H1 (cell line): ENCODE results near the gene RGS3. TPM values are rescaled to one million over a fixed set of nuclear protein-coding genes. Genes with fewer than 3 reads are reported as not detected.

Experiments
- CTCF ChIA-PET: fragments of 300-600 bp; sonication (Branson Sonifier 250); formaldehyde crosslinking; loops from one replicate; lab custom pipeline; 2021; ENCODE audit not compliant: partially characterized antibody; lab: Charles Lee
- POLR2A ChIA-PET: fragments of 300-600 bp; sonication (Branson Sonifier 250); formaldehyde crosslinking; loops from one replicate; lab custom pipeline; 2021; ENCODE audit warnings: inconsistent platforms; ENCODE audit not compliant: partially characterized antibody; lab: Charles Lee
- DNase-seq, 2 experiments: peaks; one replicate each; pipeline versions ENCODE4 v3.0.0 to v3.0.0-alpha.2; 2010 to 2022; ENCODE audit warnings: low spot score in 2 of 2, low read depth in 1 of 2, mixed read lengths in 1 of 2
- FAIRE-seq: peaks from 2 replicates; lab custom pipeline; 2011; peaks lifted over from hg19 to GRCh38; lab: Jason Lieb, UNC
- H2AFZ ChIP-seq: 2 replicates; pipeline ENCODE4 v1.8.1; 2012; ENCODE audit warnings: low read length, inconsistent platforms
- H2AK5ac ChIP-seq: 2 replicates; pipeline ENCODE4 v1.6.1; 2013; ENCODE audit warnings: low read depth, low read length
- H2BK120ac ChIP-seq: replicated peaks from 2 replicates; pipeline ENCODE3; 2013; ENCODE audit warnings: low read depth, low read length, inconsistent platforms
- H2BK12ac ChIP-seq: 2 replicates; pipeline ENCODE4 v1.6.1; 2013; ENCODE audit warnings: low read depth, low read length
- H2BK15ac ChIP-seq: 2 replicates; pipeline ENCODE4 v1.6.1; 2013; ENCODE audit warnings: low read length
- H2BK20ac ChIP-seq: 2 replicates; pipeline ENCODE4 v1.6.1; 2013; ENCODE audit warnings: low read length
- H2BK5ac ChIP-seq: 2 replicates; pipeline ENCODE4 v1.6.1; 2013; ENCODE audit warnings: low read depth, low read length
- H3K14ac ChIP-seq: 2 replicates; pipeline ENCODE4 v1.6.1; 2013; ENCODE audit warnings: inconsistent platforms; ENCODE audit not compliant: insufficient read length
- H3K18ac ChIP-seq: 2 replicates; pipeline ENCODE4 v1.6.1; 2013; ENCODE audit warnings: low read length; ENCODE audit errors: extremely low read depth
- H3K23ac ChIP-seq: 2 replicates; pipeline ENCODE4 v1.6.1; 2013; ENCODE audit warnings: inconsistent platforms; ENCODE audit not compliant: insufficient read length
- H3K23me2 ChIP-seq: 2 replicates; pipeline ENCODE4 v1.6.1; 2013; ENCODE audit warnings: low read depth, low read length
- H3K27ac ChIP-seq: 2 replicates; pipeline ENCODE4 v1.6.1; 2011; ENCODE audit warnings: low read depth, low read length, inconsistent platforms
- H3K27me3 ChIP-seq, 4 experiments: replicated peaks in 1 of 4; 1 replicate in 1 of 4; 2 replicates in 3 of 4; pipeline versions ENCODE4 v1.6.1 to v1.8.1; 2011 to 2013; ENCODE audit warnings: low read length in 3 of 4, mild to moderate bottlenecking in 3 of 4, inconsistent platforms in 2 of 4, mixed read lengths in 2 of 4, moderate library complexity in 1 of 4; ENCODE audit not compliant: control insufficient read depth in 3 of 4, insufficient read depth in 3 of 4; ENCODE audit errors: extremely low read depth in 1 of 4
- H3K36me3 ChIP-seq, 4 experiments: 2 replicates each; pipeline versions ENCODE4 v1.6.1 to v1.8.1; 2011 to 2013; ENCODE audit warnings: mild to moderate bottlenecking in 4 of 4, low read length in 3 of 4, moderate library complexity in 2 of 4, control low read depth in 1 of 4, inconsistent platforms in 1 of 4; ENCODE audit not compliant: insufficient read depth in 4 of 4, control insufficient read depth in 2 of 4
- H3K4ac ChIP-seq: replicated peaks from 2 replicates; pipeline ENCODE3; 2013; ENCODE audit warnings: low read length, low read depth, mixed read lengths, inconsistent platforms; ENCODE audit not compliant: insufficient read length
- H3K4me1 ChIP-seq, 4 experiments: replicated peaks in 1 of 4; 1 replicate in 1 of 4; 2 replicates in 3 of 4; pipeline versions ENCODE4 v1.6.1 to v1.8.1; 2011 to 2013; ENCODE audit warnings: low read length in 3 of 4, inconsistent platforms in 2 of 4, mixed read lengths in 1 of 4; ENCODE audit not compliant: insufficient read depth in 4 of 4, control insufficient read depth in 3 of 4
- H3K4me2 ChIP-seq, 2 experiments: 2 replicates each; pipeline versions ENCODE4 v1.6.1 to v1.8.1; 2011 to 2013; ENCODE audit warnings: low read depth in 2 of 2, low read length in 2 of 2, control low read depth in 1 of 2, inconsistent platforms in 1 of 2, mild to moderate bottlenecking in 1 of 2; ENCODE audit not compliant: insufficient read depth in 1 of 2
- H3K4me3 ChIP-seq, 4 experiments: fragments of 200-600, 300-600 bp in 1 of 4; sonication (generic), shearing (Covaris generic), sonication (Bioruptor Twin) in 1 of 4; 2 replicates each; pipeline versions ENCODE4 v1.5.1 to v1.8.1; 2011 to 2016; ENCODE audit warnings: low read length in 4 of 4, low read depth in 3 of 4, control low read depth in 2 of 4, inconsistent platforms in 2 of 4, mild to moderate bottlenecking in 2 of 4, mixed read lengths in 1 of 4, moderate library complexity in 1 of 4; ENCODE audit not compliant: insufficient read depth in 2 of 4; ENCODE audit errors: extremely low read depth in 1 of 4
- H3K56ac ChIP-seq: replicated peaks from 2 replicates; pipeline ENCODE3; 2013; ENCODE audit warnings: low read depth, mild to moderate bottlenecking, mixed read lengths, low read length, inconsistent platforms; ENCODE audit not compliant: insufficient read length
- H3K79me1 ChIP-seq: 2 replicates; pipeline ENCODE4 v1.6.1; 2013; ENCODE audit warnings: low read depth, low read length, control low read depth
- H3K79me2 ChIP-seq, 2 experiments: 2 replicates each; pipeline versions ENCODE4 v1.6.1 to v1.8.1; 2012 to 2013; ENCODE audit warnings: low read length in 2 of 2, mild to moderate bottlenecking in 2 of 2, inconsistent platforms in 1 of 2; ENCODE audit not compliant: insufficient read depth in 2 of 2, control insufficient read depth in 1 of 2
- H3K9ac ChIP-seq, 4 experiments: replicated peaks in 1 of 4; 1 replicate in 1 of 4; 2 replicates in 3 of 4; pipeline versions ENCODE4 v1.6.1 to v1.8.1; 2011 to 2013; ENCODE audit warnings: low read depth in 3 of 4, low read length in 3 of 4, control low read depth in 2 of 4, mild to moderate bottlenecking in 2 of 4, moderate library complexity in 2 of 4, inconsistent platforms in 1 of 4; ENCODE audit errors: extremely low read depth in 1 of 4
- H3K9me3 ChIP-seq, 2 experiments: 2 replicates each; pipeline versions ENCODE4 v1.6.1 to v1.8.1; 2012 to 2013; ENCODE audit warnings: mild to moderate bottlenecking in 2 of 2, moderate library complexity in 2 of 2, control low read depth in 1 of 2, inconsistent platforms in 1 of 2, low read depth in 1 of 2, low read length in 1 of 2, mixed read lengths in 1 of 2; ENCODE audit not compliant: insufficient read depth in 2 of 2
- H4K20me1 ChIP-seq, 2 experiments: replicated peaks in 1 of 2; 2 replicates each; pipeline versions ENCODE3 to v1.8.1; 2011 to 2013; ENCODE audit warnings: inconsistent platforms in 2 of 2, low read length in 2 of 2, mild to moderate bottlenecking in 1 of 2; ENCODE audit not compliant: insufficient read depth in 2 of 2, control insufficient read depth in 1 of 2
- H4K5ac ChIP-seq: 2 replicates; pipeline ENCODE4 v1.6.1; 2013; ENCODE audit warnings: low read length, low read depth, mixed read lengths, inconsistent platforms; ENCODE audit not compliant: insufficient read length
- H4K8ac ChIP-seq: 2 replicates; pipeline ENCODE4 v1.8.0; 2013; ENCODE audit warnings: mild to moderate bottlenecking, moderate library complexity, low read length, inconsistent platforms; ENCODE audit not compliant: insufficient read depth; ENCODE audit errors: extremely low read depth
- H4K91ac ChIP-seq: replicated peaks from 2 replicates; pipeline ENCODE3; 2013; ENCODE audit warnings: low read length, mixed read lengths, inconsistent platforms; ENCODE audit not compliant: insufficient read length
- EP300 ChIP-seq, 2 experiments: IDR thresholded peaks; 1 replicate in 1 of 2; 2 replicates in 1 of 2; pipeline ENCODE4 v1.6.1; 2011 to 2012; ENCODE audit warnings: low read depth in 2 of 2, low read length in 2 of 2, mild to moderate bottlenecking in 2 of 2, borderline replicate concordance in 1 of 2, inconsistent platforms in 1 of 2, moderate library complexity in 1 of 2
- NRF1 ChIP-seq: IDR thresholded peaks from 2 replicates; pipeline ENCODE4 v1.6.1; 2011; ENCODE audit warnings: mild to moderate bottlenecking, low read depth, low read length, improper control_type of control experiment
- SP2 ChIP-seq: IDR thresholded peaks from 2 replicates; pipeline ENCODE4 v1.6.1; 2012; ENCODE audit warnings: mild to moderate bottlenecking, low read length, inconsistent platforms
- TCF12 ChIP-seq: IDR thresholded peaks from 2 replicates; pipeline ENCODE4 v1.6.1; 2011; ENCODE audit warnings: low read depth, mild to moderate bottlenecking, low read length
- polyA plus RNA-seq, 7 experiments: library from polyadenylated mRNA; depleted of rRNA in 3 of 7; stranded (reverse) in 5 of 7; unstranded in 2 of 7; fragments of >200 nt in 5 of 7; fragments of 200-250 nt in 2 of 7; gene quantifications; 1 replicate in 5 of 7; 2 replicates in 1 of 7; 4 replicates in 1 of 7; pipeline versions ENCODE4 v1.2.1 to v1.2.3, GENCODE V29; 2011 to 2013; ENCODE audit warnings: missing spikeins in 2 of 7, mixed read lengths in 2 of 7
- total RNA-seq: library from RNA; stranded (reverse); fragmentation: NEBNext Ultra II Directional; extraction: Animal tissue kit (Norgen Biotek cat#: 25700); gene quantifications from 2 replicates; pipeline ENCODE4 v1.2.1, GENCODE V29; 2021
- TF ChIP-seq, protein P1 (sequence below): IDR thresholded peaks from 2 replicates; pipeline ENCODE4 v1.6.1; 2011; ENCODE audit warnings: low read depth, mild to moderate bottlenecking, low read length; ENCODE audit not compliant: insufficient read depth

RGS3 gene
- total and polyA plus RNA-seq, 2 of the 8 experiments (the other 6 are each of a cell fraction or from before 2014, with no cell fraction given), result 12.6 to 18.2 TPM

DNA sequence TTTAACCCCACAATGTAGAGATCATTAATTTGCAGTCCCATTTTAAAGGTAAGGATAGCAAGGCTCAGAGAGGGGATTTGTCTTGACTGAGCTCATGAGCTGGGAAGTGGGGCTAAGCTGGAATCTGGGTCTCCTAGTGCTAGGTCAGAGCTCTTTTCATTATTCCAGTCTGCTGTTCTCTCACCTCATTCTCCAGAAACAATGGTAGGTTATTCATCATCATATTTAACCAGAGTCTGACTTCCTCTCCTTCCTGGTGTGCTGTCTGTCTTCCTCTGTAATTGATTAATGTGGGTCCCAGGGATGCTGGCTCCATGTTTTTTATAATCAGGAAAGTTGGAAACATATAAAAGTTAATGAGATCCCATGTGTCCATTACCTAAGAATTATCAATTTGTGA, 32.3 kb upstream of the RGS3 start:
- DNase-seq (no peak), FAIRE-seq (no peak)
- Histone ChIP-seq H2AK5ac (no peak overlapping the region), H3K36me3 (no peaks in the 10 kb centered on the region), H2BK15ac (no peak overlapping the region), H3K23ac (no peak overlapping the region), H2AFZ (no peak overlapping the region), H3K18ac (no peak overlapping the region), H3K23me2 (no peaks in the 10 kb centered on the region), H3K79me2 (no peaks in the 10 kb centered on the region), H3K4ac (no peak overlapping the region), H4K91ac (no peak overlapping the region), H2BK20ac (no peak overlapping the region), H3K9ac (no peak overlapping the region), H3K4me3 (no peak overlapping the region), H2BK120ac (no peak overlapping the region), H3K79me1 (no peaks in the 10 kb centered on the region), H2BK5ac (no peak overlapping the region), H3K4me2 (no peak overlapping the region), H3K4me1 (no peaks in the 10 kb centered on the region), H2BK12ac (no peak overlapping the region), H3K9me3 (peaks cover 0 to 2% of the 10 kb centered on the region in 2 experiments; a peak in 1 of 4 replicates), H3K56ac (no peak overlapping the region), H3K14ac (no peak overlapping the region), H3K27ac (no peak overlapping the region), H4K20me1 (no peaks in the 10 kb centered on the region), H3K27me3 (no peaks in the 10 kb centered on the region), H4K8ac (no peak overlapping the region), H4K5ac (no peak overlapping the region)
- CTCF ChIA-PET, result interaction anchor here (0.6 to 2.7 kb wide), 4 partner anchors 15 to 229 kb away, joined by 3 to 8 read pairs (median 4); no protein-coding TSS in a partner anchor
- POLR2A ChIA-PET, result interaction anchor here (1.9 kb wide), 1 partner anchor 21 kb away, joined by 8 read pairs; the partner anchor contains the start of genes C9orf43 and POLE3
- no peak for TF ChIP-seq EP300 (IDR thresholded peaks at IDR 0.05; ENCODE audit: borderline replicate concordance in 1 of 2, low read depth in 2 of 2, low read length in 2 of 2)
- no peak for TF ChIP-seq NRF1
- no peak for TF ChIP-seq TCF12
- TF ChIP-seq SP2, result no peak
- TF ChIP-seq, protein P1, sequence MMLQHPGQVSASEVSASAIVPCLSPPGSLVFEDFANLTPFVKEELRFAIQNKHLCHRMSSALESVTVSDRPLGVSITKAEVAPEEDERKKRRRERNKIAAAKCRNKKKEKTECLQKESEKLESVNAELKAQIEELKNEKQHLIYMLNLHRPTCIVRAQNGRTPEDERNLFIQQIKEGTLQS, result no peak
